ENCODE results near the gene PODXL. TPM values are rescaled to one million over a fixed set of nuclear protein-coding genes. Genes with fewer than 3 reads are reported as not detected.
A peak's percentile ranks its signal among the peaks of the same experiment; 100 is the strongest.

PODXL gene
- total and polyA plus RNA-seq, 2 experiments from 2014 or later: 220 to 727 TPM

DNA sequence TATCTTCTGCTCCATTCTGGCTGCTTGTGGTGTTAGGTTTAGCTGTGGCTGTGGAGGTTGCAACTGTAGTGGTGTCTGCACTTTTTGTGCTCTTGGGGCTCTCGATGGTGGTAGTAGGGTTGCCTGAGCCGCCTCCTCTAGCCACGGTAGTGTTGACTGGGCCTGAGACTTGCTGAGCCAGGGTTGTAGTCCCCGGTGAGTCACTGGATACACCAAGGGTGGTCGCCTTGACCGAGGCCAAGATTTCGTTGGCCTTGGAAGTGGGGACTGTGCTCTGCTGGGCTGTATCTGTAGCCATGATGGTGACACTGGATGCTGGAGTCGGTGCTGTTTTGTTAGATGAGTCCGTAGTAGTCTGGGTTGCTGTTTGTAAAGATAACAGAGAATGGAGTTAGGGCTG, 45.4 kb downstream of the PODXL start:
- Histone ChIP-seq H3K36me3 (ENCODE audit: insufficient read depth) (peaks cover 57% of the 10 kb centered on the region), H3F3A (replicated peaks; ENCODE audit: low read depth) (peaks cover 86% of the 10 kb centered on the region), H3K4me1 (ENCODE audit: insufficient read depth) (peaks cover 35% of the 10 kb centered on the region), H3K79me2 (replicated peaks; ENCODE audit: insufficient read depth) (peaks cover 87% of the 10 kb centered on the region), H3K27me3 (ENCODE audit: insufficient read depth) (no peaks in the 10 kb centered on the region), H3K9me2 (ENCODE audit: insufficient read depth) (no peaks in the 10 kb centered on the region), H2AFZ (no peak overlapping the region), H3K4me2 (no peak overlapping the region), H3K4me3 (no peak overlapping the region), H4K20me1 (replicated peaks; ENCODE audit: insufficient read depth) (peaks cover 72% of the 10 kb centered on the region), H3K27ac (ENCODE audit: low read depth) (0 out of 2 replicates have a peak overlapping the region, but pooled peaks have one; percentile 96)
- no peak overlapping the region for H3K4me3 Mint-ChIP-seq
- peak overlapping the region; percentile 80 for H3K27ac Mint-ChIP-seq
- H3K9me3 Mint-ChIP-seq: no peaks in the 10 kb centered on the region
- peaks cover 40% of the 10 kb centered on the region for H3K27me3 Mint-ChIP-seq (ENCODE audit: insufficient read depth, low read depth, poor library complexity)
- peaks cover 70% of the 10 kb centered on the region for H3K4me1 Mint-ChIP-seq
- DNase-seq (ENCODE audit: low spot score) (no peak), ATAC-seq (no peak)
- TF ChIP-seq, protein P1, sequence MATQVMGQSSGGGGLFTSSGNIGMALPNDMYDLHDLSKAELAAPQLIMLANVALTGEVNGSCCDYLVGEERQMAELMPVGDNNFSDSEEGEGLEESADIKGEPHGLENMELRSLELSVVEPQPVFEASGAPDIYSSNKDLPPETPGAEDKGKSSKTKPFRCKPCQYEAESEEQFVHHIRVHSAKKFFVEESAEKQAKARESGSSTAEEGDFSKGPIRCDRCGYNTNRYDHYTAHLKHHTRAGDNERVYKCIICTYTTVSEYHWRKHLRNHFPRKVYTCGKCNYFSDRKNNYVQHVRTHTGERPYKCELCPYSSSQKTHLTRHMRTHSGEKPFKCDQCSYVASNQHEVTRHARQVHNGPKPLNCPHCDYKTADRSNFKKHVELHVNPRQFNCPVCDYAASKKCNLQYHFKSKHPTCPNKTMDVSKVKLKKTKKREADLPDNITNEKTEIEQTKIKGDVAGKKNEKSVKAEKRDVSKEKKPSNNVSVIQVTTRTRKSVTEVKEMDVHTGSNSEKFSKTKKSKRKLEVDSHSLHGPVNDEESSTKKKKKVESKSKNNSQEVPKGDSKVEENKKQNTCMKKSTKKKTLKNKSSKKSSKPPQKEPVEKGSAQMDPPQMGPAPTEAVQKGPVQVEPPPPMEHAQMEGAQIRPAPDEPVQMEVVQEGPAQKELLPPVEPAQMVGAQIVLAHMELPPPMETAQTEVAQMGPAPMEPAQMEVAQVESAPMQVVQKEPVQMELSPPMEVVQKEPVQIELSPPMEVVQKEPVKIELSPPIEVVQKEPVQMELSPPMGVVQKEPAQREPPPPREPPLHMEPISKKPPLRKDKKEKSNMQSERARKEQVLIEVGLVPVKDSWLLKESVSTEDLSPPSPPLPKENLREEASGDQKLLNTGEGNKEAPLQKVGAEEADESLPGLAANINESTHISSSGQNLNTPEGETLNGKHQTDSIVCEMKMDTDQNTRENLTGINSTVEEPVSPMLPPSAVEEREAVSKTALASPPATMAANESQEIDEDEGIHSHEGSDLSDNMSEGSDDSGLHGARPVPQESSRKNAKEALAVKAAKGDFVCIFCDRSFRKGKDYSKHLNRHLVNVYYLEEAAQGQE (IDR thresholded peaks at IDR 0.05; ENCODE audit: unreplicated experiment): no peak
- TF ChIP-seq ZNF331 (CRISPR knock-in tag; IDR thresholded peaks at IDR 0.05; ENCODE audit: low read depth) (no peak), POLR2AphosphoS5 (IDR thresholded peaks at IDR 0.05; ENCODE audit: low read depth) (no peak), EZH2 (IDR thresholded peaks at IDR 0.05; ENCODE audit: low read depth, unreplicated experiment) (no peak), STAT1 (IDR thresholded peaks at IDR 0.05; ENCODE audit: unreplicated experiment) (no peak)
- peaks cover 77% of the 10 kb centered on the region for H3K36me3 Mint-ChIP-seq (ENCODE audit: low read depth)

DNA sequence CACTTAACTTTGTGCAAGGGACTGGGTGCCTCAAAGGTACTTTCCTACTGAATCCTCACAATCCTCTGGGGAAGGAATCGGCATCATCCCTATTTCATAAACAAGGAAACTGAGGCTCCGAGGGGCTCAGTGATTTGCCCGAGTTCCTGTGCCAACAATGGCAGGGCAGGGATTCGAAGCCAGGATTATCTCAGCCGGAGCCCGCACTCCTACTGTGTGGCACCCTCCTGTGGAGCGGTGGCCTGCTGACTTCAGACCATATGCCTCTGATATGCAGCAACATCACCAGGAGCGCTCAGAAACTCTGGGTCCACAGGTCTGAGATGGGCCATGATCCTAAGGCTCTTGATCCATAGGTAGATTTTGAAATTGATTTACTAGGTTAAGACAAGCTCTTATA, 46.6 kb downstream of the PODXL start:
- Mint-ChIP-seq H3K9me3 (no peaks in the 10 kb centered on the region; the same call in 2 of the 3 replicates), H3K27ac (peak overlapping the region; percentile 81; the same call in 1 of the 2 replicates), H3K36me3 (ENCODE audit: low read depth) (peaks cover 84% of the 10 kb centered on the region), H3K4me1 (peaks cover 69% of the 10 kb centered on the region), H3K27me3 (ENCODE audit: insufficient read depth, low read depth, poor library complexity) (peaks cover 50% of the 10 kb centered on the region), H3K4me3 (no peak overlapping the region)
- DNase-seq (ENCODE audit: low spot score): no peak
- peaks cover 24% of the 10 kb centered on the region for H3K4me1 ChIP-seq (ENCODE audit: insufficient read depth)
- no peak overlapping the region for H3K4me2 ChIP-seq
- no peaks in the 10 kb centered on the region for H3K27me3 ChIP-seq (ENCODE audit: insufficient read depth)
- peaks cover 75% of the 10 kb centered on the region for H3K79me2 ChIP-seq (replicated peaks; ENCODE audit: insufficient read depth)
- H3K9me2 ChIP-seq (ENCODE audit: insufficient read depth): no peaks in the 10 kb centered on the region
- peak overlapping the region; percentile 89 for H3K27ac ChIP-seq (ENCODE audit: low read depth)
- no peak for ATAC-seq
- H2AFZ ChIP-seq: no peak overlapping the region
- H3K4me3 ChIP-seq: no peak overlapping the region
- peaks cover 66% of the 10 kb centered on the region for H4K20me1 ChIP-seq (replicated peaks; ENCODE audit: insufficient read depth)
- H3K36me3 ChIP-seq (ENCODE audit: insufficient read depth): peaks cover 68% of the 10 kb centered on the region
- peaks cover 86% of the 10 kb centered on the region for H3F3A ChIP-seq (replicated peaks; ENCODE audit: low read depth)
- TF ChIP-seq ZNF114 (CRISPR knock-in tag; IDR thresholded peaks at IDR 0.05): no peak
- TF ChIP-seq EZH2phosphoT487 (IDR thresholded peaks at IDR 0.05; ENCODE audit: unreplicated experiment): no peak
- TF ChIP-seq, protein P2, sequence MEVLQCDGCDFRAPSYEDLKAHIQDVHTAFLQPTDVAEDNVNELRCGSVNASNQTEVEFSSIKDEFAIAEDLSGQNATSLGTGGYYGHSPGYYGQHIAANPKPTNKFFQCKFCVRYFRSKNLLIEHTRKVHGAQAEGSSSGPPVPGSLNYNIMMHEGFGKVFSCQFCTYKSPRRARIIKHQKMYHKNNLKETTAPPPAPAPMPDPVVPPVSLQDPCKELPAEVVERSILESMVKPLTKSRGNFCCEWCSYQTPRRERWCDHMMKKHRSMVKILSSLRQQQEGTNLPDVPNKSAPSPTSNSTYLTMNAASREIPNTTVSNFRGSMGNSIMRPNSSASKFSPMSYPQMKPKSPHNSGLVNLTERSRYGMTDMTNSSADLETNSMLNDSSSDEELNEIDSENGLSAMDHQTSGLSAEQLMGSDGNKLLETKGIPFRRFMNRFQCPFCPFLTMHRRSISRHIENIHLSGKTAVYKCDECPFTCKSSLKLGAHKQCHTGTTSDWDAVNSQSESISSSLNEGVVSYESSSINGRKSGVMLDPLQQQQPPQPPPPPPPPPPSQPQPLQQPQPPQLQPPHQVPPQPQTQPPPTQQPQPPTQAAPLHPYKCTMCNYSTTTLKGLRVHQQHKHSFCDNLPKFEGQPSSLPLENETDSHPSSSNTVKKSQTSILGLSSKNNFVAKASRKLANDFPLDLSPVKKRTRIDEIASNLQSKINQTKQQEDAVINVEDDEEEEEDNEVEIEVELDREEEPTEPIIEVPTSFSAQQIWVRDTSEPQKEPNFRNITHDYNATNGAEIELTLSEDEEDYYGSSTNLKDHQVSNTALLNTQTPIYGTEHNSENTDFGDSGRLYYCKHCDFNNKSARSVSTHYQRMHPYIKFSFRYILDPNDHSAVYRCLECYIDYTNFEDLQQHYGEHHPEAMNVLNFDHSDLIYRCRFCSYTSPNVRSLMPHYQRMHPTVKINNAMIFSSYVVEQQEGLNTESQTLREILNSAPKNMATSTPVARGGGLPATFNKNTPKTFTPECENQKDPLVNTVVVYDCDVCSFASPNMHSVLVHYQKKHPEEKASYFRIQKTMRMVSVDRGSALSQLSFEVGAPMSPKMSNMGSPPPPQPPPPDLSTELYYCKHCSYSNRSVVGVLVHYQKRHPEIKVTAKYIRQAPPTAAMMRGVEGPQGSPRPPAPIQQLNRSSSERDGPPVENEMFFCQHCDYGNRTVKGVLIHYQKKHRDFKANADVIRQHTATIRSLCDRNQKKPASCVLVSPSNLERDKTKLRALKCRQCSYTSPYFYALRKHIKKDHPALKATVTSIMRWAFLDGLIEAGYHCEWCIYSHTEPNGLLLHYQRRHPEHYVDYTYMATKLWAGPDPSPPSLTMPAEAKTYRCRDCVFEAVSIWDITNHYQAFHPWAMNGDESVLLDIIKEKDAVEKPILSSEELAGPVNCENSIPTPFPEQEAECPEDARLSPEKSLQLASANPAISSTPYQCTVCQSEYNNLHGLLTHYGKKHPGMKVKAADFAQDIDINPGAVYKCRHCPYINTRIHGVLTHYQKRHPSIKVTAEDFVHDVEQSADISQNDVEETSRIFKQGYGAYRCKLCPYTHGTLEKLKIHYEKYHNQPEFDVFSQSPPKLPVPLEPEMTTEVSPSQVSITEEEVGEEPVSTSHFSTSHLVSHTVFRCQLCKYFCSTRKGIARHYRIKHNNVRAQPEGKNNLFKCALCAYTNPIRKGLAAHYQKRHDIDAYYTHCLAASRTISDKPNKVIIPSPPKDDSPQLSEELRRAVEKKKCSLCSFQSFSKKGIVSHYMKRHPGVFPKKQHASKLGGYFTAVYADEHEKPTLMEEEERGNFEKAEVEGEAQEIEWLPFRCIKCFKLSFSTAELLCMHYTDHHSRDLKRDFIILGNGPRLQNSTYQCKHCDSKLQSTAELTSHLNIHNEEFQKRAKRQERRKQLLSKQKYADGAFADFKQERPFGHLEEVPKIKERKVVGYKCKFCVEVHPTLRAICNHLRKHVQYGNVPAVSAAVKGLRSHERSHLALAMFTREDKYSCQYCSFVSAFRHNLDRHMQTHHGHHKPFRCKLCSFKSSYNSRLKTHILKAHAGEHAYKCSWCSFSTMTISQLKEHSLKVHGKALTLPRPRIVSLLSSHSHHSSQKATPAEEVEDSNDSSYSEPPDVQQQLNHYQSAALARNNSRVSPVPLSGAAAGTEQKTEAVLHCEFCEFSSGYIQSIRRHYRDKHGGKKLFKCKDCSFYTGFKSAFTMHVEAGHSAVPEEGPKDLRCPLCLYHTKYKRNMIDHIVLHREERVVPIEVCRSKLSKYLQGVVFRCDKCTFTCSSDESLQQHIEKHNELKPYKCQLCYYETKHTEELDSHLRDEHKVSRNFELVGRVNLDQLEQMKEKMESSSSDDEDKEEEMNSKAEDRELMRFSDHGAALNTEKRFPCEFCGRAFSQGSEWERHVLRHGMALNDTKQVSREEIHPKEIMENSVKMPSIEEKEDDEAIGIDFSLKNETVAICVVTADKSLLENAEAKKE (CRISPR knock-in tag; IDR thresholded peaks at IDR 0.05): no peak
- TF ChIP-seq, protein P3, sequence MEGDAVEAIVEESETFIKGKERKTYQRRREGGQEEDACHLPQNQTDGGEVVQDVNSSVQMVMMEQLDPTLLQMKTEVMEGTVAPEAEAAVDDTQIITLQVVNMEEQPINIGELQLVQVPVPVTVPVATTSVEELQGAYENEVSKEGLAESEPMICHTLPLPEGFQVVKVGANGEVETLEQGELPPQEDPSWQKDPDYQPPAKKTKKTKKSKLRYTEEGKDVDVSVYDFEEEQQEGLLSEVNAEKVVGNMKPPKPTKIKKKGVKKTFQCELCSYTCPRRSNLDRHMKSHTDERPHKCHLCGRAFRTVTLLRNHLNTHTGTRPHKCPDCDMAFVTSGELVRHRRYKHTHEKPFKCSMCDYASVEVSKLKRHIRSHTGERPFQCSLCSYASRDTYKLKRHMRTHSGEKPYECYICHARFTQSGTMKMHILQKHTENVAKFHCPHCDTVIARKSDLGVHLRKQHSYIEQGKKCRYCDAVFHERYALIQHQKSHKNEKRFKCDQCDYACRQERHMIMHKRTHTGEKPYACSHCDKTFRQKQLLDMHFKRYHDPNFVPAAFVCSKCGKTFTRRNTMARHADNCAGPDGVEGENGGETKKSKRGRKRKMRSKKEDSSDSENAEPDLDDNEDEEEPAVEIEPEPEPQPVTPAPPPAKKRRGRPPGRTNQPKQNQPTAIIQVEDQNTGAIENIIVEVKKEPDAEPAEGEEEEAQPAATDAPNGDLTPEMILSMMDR (conservative IDR thresholded peaks at IDR 0.05; ENCODE audit: low read depth in 2 of 2): no peak
- TF ChIP-seq EZH2 (IDR thresholded peaks at IDR 0.05; ENCODE audit: low read depth, unreplicated experiment): no peak
